Spleen (tissue), 10 donors: Measurements from ENCODE around the gene ACRBP. TPM values are rescaled to one million over a fixed set of nuclear protein-coding genes. Genes with fewer than 3 reads are reported as not detected.

Experiments
- polyA plus RNA-seq, 3 donors: library from polyadenylated mRNA; stranded (reverse); fragments of 200-250 nt; gene quantifications; one replicate each; pipeline ENCODE4 v1.2.1, GENCODE V29; 2013
- total RNA-seq, 7 donors: library from RNA; depleted of rRNA in 3 of 7; stranded (reverse); fragments of >200 nt in 3 of 7; fragmentation: NEBNext Ultra II Directional in 4 of 7; extraction: Animal tissue kit (Norgen Biotek cat#: 25700) in 4 of 7; gene quantifications; one replicate each; pipeline versions ENCODE4 v1.1.0 to v1.2.1, GENCODE V29; 2016 to 2021
- donor health status: healthy with polysubstance abuse.
- donor health status: DM: no; HTN: no; CAD: no; lungs with moderate emphysema.
- donor health status: DM: no; HTN: no; CAD: no.
- donor health status: Bipolar disorder and iron deficiency.
- donor health status: healthy.
- donor health status: DM: no; HTN: no; CAD: no.
- donor health status: DM: yes; HTN: yes; CAD: no.

The ACRBP gene
- total and polyA plus RNA-seq, 10 donors, result 7.2 to 41.7 (median 13.6) TPM

Other genes starting within 250 kb of the ACRBP start
- 10 to 100 TPM; 49.2 to 97.2 (median 59.2) TPM for gene CD27, start 202.5 kb downstream of the ACRBP start, total RNA-seq
- gene CD27, start 202.5 kb downstream of the ACRBP start, polyA plus RNA-seq, result 100 to 1,000 TPM; 128 to 193 (median 178) TPM
- 10 to 100 TPM; 35.6 to 50.1 (median 42.0) TPM for gene TAPBPL, start 195.4 kb downstream of the ACRBP start, total RNA-seq
- gene TAPBPL, start 195.4 kb downstream of the ACRBP start, polyA plus RNA-seq, result 10 to 100 TPM; 15.0 to 17.1 (median 15.9) TPM
- 10 to 100 TPM; 18.5 to 32.5 (median 24.2) TPM for gene VAMP1, start 176.8 kb downstream of the ACRBP start, total RNA-seq
- 10 to 100 TPM; 11.0 to 20.7 (median 17.9) TPM for gene VAMP1, start 176.8 kb downstream of the ACRBP start, polyA plus RNA-seq
- gene MRPL51, start 154.2 kb downstream of the ACRBP start, total RNA-seq, result 10 to 100 TPM; 34.0 to 94.0 (median 89.3) TPM
- gene MRPL51, start 154.2 kb downstream of the ACRBP start, polyA plus RNA-seq, result 100 to 1,000 TPM in 2 of 3 donors, 10 to 100 TPM in 1; 73.4 to 137 (median 109) TPM
- 10 to 100 TPM; 29.9 to 49.2 (median 39.6) TPM for gene NCAPD2, start 153.3 kb downstream of the ACRBP start, total RNA-seq
- gene NCAPD2, start 153.3 kb downstream of the ACRBP start, polyA plus RNA-seq, result 10 to 100 TPM; 12.0 to 14.1 (median 14.0) TPM
- 1,000 to 10,000 TPM in 5 of 7 donors, 100 to 1,000 TPM in 2; 998 to 1,580 (median 1,404) TPM for gene GAPDH, start 112.9 kb downstream of the ACRBP start, total RNA-seq
- 1,000 to 10,000 TPM; 1,133 to 1,680 (median 1,180) TPM for gene GAPDH, start 112.9 kb downstream of the ACRBP start, polyA plus RNA-seq
- 10 to 100 TPM; 32.2 to 51.2 (median 39.7) TPM for gene IFFO1, start 91.4 kb downstream of the ACRBP start, total RNA-seq
- 10 to 100 TPM; 27.8 to 78.3 (median 63.2) TPM for gene IFFO1, start 91.4 kb downstream of the ACRBP start, polyA plus RNA-seq
- gene NOP2, start 79.1 kb downstream of the ACRBP start, total RNA-seq, result 10 to 100 TPM; 37.0 to 58.7 (median 47.5) TPM
- 10 to 100 TPM; 25.8 to 40.7 (median 37.6) TPM for gene NOP2, start 79.1 kb downstream of the ACRBP start, polyA plus RNA-seq
- gene CHD4, start 40.1 kb downstream of the ACRBP start, total RNA-seq, result 100 to 1,000 TPM; 202 to 272 (median 240) TPM
- gene CHD4, start 40.1 kb downstream of the ACRBP start, polyA plus RNA-seq, result 100 to 1,000 TPM; 136 to 169 (median 154) TPM
- 10 to 100 TPM; 12.9 to 26.6 (median 16.9) TPM for gene LPAR5, start 11.5 kb downstream of the ACRBP start, total RNA-seq
- gene LPAR5, start 11.5 kb downstream of the ACRBP start, polyA plus RNA-seq, result 10 to 100 TPM; 10.9 to 16.0 (median 14.9) TPM
- 10 to 100 TPM; 34.5 to 68.8 (median 49.9) TPM for gene ING4, start 15.7 kb upstream of the ACRBP start, total RNA-seq
- 10 to 100 TPM; 33.0 to 56.7 (median 50.3) TPM for gene ING4, start 15.7 kb upstream of the ACRBP start, polyA plus RNA-seq
- gene ZNF384, start 41.9 kb upstream of the ACRBP start, total RNA-seq, result 10 to 100 TPM; 48.8 to 79.8 (median 59.0) TPM
- 10 to 100 TPM; 18.9 to 35.9 (median 28.7) TPM for gene ZNF384, start 41.9 kb upstream of the ACRBP start, polyA plus RNA-seq
- under 1 TPM in 2 of 7 donors, not detected in 5; 0.28 to 0.30 TPM for gene PIANP, start 53.4 kb upstream of the ACRBP start, total RNA-seq
- gene PIANP, start 53.4 kb upstream of the ACRBP start, polyA plus RNA-seq, result under 1 TPM; 0.10 to 0.24 (median 0.15) TPM
- 10 to 100 TPM; 40.5 to 61.9 (median 49.9) TPM for gene COPS7A, start 76.6 kb upstream of the ACRBP start, total RNA-seq
- gene COPS7A, start 76.6 kb upstream of the ACRBP start, polyA plus RNA-seq, result 10 to 100 TPM; 29.6 to 50.6 (median 33.7) TPM
- gene MLF2, start 105.7 kb upstream of the ACRBP start, total RNA-seq, result 100 to 1,000 TPM in 5 of 7 donors, 10 to 100 TPM in 2; 85.4 to 123 (median 104) TPM
- 100 to 1,000 TPM in 2 of 3 donors, 10 to 100 TPM in 1; 78.0 to 116 (median 101) TPM for gene MLF2, start 105.7 kb upstream of the ACRBP start, polyA plus RNA-seq
- 100 to 1,000 TPM in 1 of 7 donors, 10 to 100 TPM in 6; 47.4 to 130 (median 89.1) TPM for gene PTMS, start 118.9 kb upstream of the ACRBP start, total RNA-seq
- 100 to 1,000 TPM in 2 of 3 donors, 10 to 100 TPM in 1; 70.5 to 169 (median 102) TPM for gene PTMS, start 118.9 kb upstream of the ACRBP start, polyA plus RNA-seq
- gene LAG3, start 125.1 kb upstream of the ACRBP start, total RNA-seq, result 10 to 100 TPM in 6 of 7 donors, 1 to 10 TPM in 1; 9.4 to 29.4 (median 17.9) TPM
- 1 to 10 TPM; 3.7 to 4.7 (median 4.5) TPM for gene LAG3, start 125.1 kb upstream of the ACRBP start, polyA plus RNA-seq
- 100 to 1,000 TPM; 104 to 207 (median 180) TPM for gene CD4, start 142.1 kb upstream of the ACRBP start, total RNA-seq
- 10 to 100 TPM; 21.8 to 32.8 (median 23.3) TPM for gene CD4, start 142.1 kb upstream of the ACRBP start, polyA plus RNA-seq
- gene GPR162, start 174.4 kb upstream of the ACRBP start, total RNA-seq, result 1 to 10 TPM; 2.1 to 7.1 (median 4.0) TPM
- gene GPR162, start 174.4 kb upstream of the ACRBP start, polyA plus RNA-seq, result 10 to 100 TPM in 2 of 3 donors, 1 to 10 TPM in 1; 5.0 to 14.7 (median 10.3) TPM
- 10 to 100 TPM in 2 of 7 donors, 1 to 10 TPM in 5; 4.2 to 11.7 (median 6.8) TPM for gene P3H3, start 181.0 kb upstream of the ACRBP start, total RNA-seq
- gene P3H3, start 181.0 kb upstream of the ACRBP start, polyA plus RNA-seq, result 1 to 10 TPM; 4.6 to 6.9 (median 4.7) TPM
- gene GNB3, start 193.5 kb upstream of the ACRBP start, total RNA-seq, result 1 to 10 TPM in 6 of 7 donors, under 1 TPM in 1; 0.75 to 3.9 (median 2.6) TPM
- gene GNB3, start 193.5 kb upstream of the ACRBP start, polyA plus RNA-seq, result 1 to 10 TPM in 1 of 3 donors, under 1 TPM in 2; 0.93 to 1.3 (median 0.94) TPM
- 10 to 100 TPM in 1 of 7 donors, 1 to 10 TPM in 6; 1.9 to 10.2 (median 5.8) TPM for gene CDCA3, start 203.9 kb upstream of the ACRBP start, total RNA-seq
- gene CDCA3, start 203.9 kb upstream of the ACRBP start, polyA plus RNA-seq, result 10 to 100 TPM in 1 of 3 donors, 1 to 10 TPM in 2; 3.6 to 18.1 (median 5.1) TPM
- gene USP5, start 204.7 kb upstream of the ACRBP start, total RNA-seq, result 10 to 100 TPM; 29.8 to 62.4 (median 53.5) TPM
- 10 to 100 TPM; 23.1 to 40.5 (median 23.6) TPM for gene USP5, start 204.7 kb upstream of the ACRBP start, polyA plus RNA-seq
- gene TPI1, start 220.1 kb upstream of the ACRBP start, total RNA-seq, result 100 to 1,000 TPM; 218 to 471 (median 288) TPM
- 100 to 1,000 TPM; 234 to 364 (median 311) TPM for gene TPI1, start 220.1 kb upstream of the ACRBP start, polyA plus RNA-seq
- gene SPSB2, start 225.9 kb upstream of the ACRBP start, total RNA-seq, result 10 to 100 TPM in 4 of 7 donors, 1 to 10 TPM in 3; 7.0 to 12.9 (median 10.3) TPM
- 10 to 100 TPM; 11.3 to 17.0 (median 11.5) TPM for gene SPSB2, start 225.9 kb upstream of the ACRBP start, polyA plus RNA-seq